Breast epithelium (tissue), 3 donors: Measurements from ENCODE around the gene EXOG.

ENCODE experiments used
- CTCF ChIP-seq, 3 donors: fragments of 450-650 bp; IDR thresholded peaks; one replicate each; pipeline ENCODE4 v1.5.1; 2016 to 2017; ENCODE audit warnings: antibody characterized with exemption in 3 of 3, mild to moderate bottlenecking in 3 of 3, moderate library complexity in 3 of 3
- POLR2AphosphoS5 ChIP-seq, 3 donors: sonication (generic); formaldehyde crosslinking; IDR thresholded peaks; one replicate each; pipeline ENCODE4 v1.6.1; 2017; ENCODE audit warnings: antibody characterized with exemption in 3 of 3

DNA sequence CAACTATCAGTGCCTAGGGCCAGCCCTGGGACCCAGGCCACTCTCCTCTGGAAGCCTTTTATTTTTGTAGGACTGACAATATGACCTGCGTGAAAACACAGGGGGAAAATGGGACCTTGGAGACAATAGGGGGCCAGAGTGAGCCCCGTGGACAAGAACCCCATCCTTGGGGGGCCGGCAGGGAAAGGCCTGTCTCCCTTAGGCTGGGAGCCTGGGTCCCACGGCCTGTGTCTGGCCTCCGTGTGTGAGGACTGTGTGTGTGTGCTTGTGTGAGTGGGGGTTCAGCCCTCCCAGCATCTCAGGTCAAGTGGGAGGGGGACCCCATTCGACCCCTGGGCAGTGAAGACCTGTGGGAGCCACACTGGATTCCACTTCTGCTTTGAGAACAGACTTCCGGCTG lies 53.3 kb downstream of the EXOG start:
- TF ChIP-seq CTCF (IDR thresholded peaks at IDR 0.05) (no peak), POLR2AphosphoS5 (IDR thresholded peaks at IDR 0.05) (no peak)
